HEK293 (cell line): ENCODE results near the gene RAB11FIP3.

Source experiments
- ATF2 ChIP-seq: fragments of 450-650 bp; formaldehyde crosslinking; IDR thresholded peaks from 2 replicates; pipeline ENCODE4 v1.5.1; 2016; ENCODE audit warnings: missing biosample characterization, missing genetic modification characterization, low read depth
- TCF7L2 ChIP-seq: IDR thresholded peaks from 2 replicates; pipeline ENCODE4 v1.6.1; 2011; ENCODE audit warnings: low read depth, mild to moderate bottlenecking, inconsistent platforms, low read length, moderate library complexity, borderline replicate concordance
- WT1 ChIP-seq: fragments of 450-650 bp; formaldehyde crosslinking; IDR thresholded peaks from 2 replicates; pipeline ENCODE4 v1.5.1; 2016; ENCODE audit warnings: missing biosample characterization, missing genetic modification characterization
- ZBTB1 ChIP-seq: fragments of 450-650 bp; formaldehyde crosslinking; IDR thresholded peaks from 2 replicates; pipeline ENCODE4 v1.5.1; 2016; ENCODE audit warnings: missing biosample characterization, missing genetic modification characterization
- ZNF16 ChIP-seq: fragments of 450-650 bp; formaldehyde crosslinking; IDR thresholded peaks from 2 replicates; pipeline ENCODE4 v1.5.1; 2016; ENCODE audit warnings: low read depth, missing biosample characterization, missing genetic modification characterization
- ZNF223 ChIP-seq: fragments of 450-650 bp; formaldehyde crosslinking; IDR thresholded peaks from 2 replicates; pipeline ENCODE4 v1.5.1; 2016; ENCODE audit warnings: missing biosample characterization, missing genetic modification characterization
- ZNF274 ChIP-seq, 2 experiments: fragments of 200-500 bp in 1 of 2; fragments of 450-650 bp in 1 of 2; sonication (Bioruptor generic) in 1 of 2; formaldehyde crosslinking in 1 of 2; IDR thresholded peaks; 2 replicates each; pipeline versions ENCODE4 v1.5.1 to v1.6.1; 2014 to 2016; ENCODE audit warnings: borderline replicate concordance in 1 of 2, inconsistent platforms in 1 of 2, low read length in 1 of 2, missing biosample characterization in 1 of 2, missing genetic modification characterization in 1 of 2
- ZNF423 ChIP-seq: fragments of 450-650 bp; formaldehyde crosslinking; IDR thresholded peaks from 2 replicates; pipeline ENCODE4 v1.5.1; 2016; ENCODE audit warnings: missing biosample characterization, missing genetic modification characterization
- ZNF549 ChIP-seq: fragments of 450-650 bp; IDR thresholded peaks from 2 replicates; pipeline ENCODE4 v1.5.1; 2018; ENCODE audit warnings: missing biosample characterization, missing genetic modification characterization, mild to moderate bottlenecking, inconsistent platforms, moderate library complexity
- ZNF596 ChIP-seq: fragments of 450-650 bp; IDR thresholded peaks from 2 replicates; pipeline ENCODE4 v1.5.0; 2018; ENCODE audit warnings: missing biosample characterization, mild to moderate bottlenecking, missing genetic modification characterization, moderate library complexity
- ZNF629 ChIP-seq: fragments of 450-650 bp; formaldehyde crosslinking; IDR thresholded peaks from 2 replicates; pipeline ENCODE4 v1.5.1; 2017; ENCODE audit warnings: missing biosample characterization, missing genetic modification characterization
- TF ChIP-seq, protein P1 (sequence below): fragments of 450-650 bp; formaldehyde crosslinking; IDR thresholded peaks from 2 replicates; pipeline ENCODE4 v1.5.1; 2016; ENCODE audit warnings: missing biosample characterization, missing genetic modification characterization
- TF ChIP-seq, protein P2 (sequence below): sonication (generic); formaldehyde crosslinking; IDR thresholded peaks from 2 replicates; pipeline ENCODE4 v1.8.1; 2022; ENCODE audit warnings: mild to moderate bottlenecking, moderate library complexity, missing genetic modification reagents

- TF ChIP-seq ZNF16 (tag by site-specific recombination) (no peak), TCF7L2 (no peak), ZNF596 (tag by site-specific recombination) (no peak), ZNF423 (tag by site-specific recombination) (no peak), ZNF629 (no peak), ZNF223 (tag by site-specific recombination) (no peak), ATF2 (no peak), ZBTB1 (tag by site-specific recombination) (no peak), ZNF274 (IDR thresholded peaks at IDR 0.05; ENCODE audit: low read length) (no peak), ZNF274 (tag by site-specific recombination; IDR thresholded peaks at IDR 0.05; ENCODE audit: borderline replicate concordance) (no peak), WT1 (tag by site-specific recombination) (no peak), ZNF549 (tag by site-specific recombination) (no peak)
- TF ChIP-seq, protein P1, sequence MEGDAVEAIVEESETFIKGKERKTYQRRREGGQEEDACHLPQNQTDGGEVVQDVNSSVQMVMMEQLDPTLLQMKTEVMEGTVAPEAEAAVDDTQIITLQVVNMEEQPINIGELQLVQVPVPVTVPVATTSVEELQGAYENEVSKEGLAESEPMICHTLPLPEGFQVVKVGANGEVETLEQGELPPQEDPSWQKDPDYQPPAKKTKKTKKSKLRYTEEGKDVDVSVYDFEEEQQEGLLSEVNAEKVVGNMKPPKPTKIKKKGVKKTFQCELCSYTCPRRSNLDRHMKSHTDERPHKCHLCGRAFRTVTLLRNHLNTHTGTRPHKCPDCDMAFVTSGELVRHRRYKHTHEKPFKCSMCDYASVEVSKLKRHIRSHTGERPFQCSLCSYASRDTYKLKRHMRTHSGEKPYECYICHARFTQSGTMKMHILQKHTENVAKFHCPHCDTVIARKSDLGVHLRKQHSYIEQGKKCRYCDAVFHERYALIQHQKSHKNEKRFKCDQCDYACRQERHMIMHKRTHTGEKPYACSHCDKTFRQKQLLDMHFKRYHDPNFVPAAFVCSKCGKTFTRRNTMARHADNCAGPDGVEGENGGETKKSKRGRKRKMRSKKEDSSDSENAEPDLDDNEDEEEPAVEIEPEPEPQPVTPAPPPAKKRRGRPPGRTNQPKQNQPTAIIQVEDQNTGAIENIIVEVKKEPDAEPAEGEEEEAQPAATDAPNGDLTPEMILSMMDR (tag by site-specific recombination): no peak
- TF ChIP-seq, protein P2, sequence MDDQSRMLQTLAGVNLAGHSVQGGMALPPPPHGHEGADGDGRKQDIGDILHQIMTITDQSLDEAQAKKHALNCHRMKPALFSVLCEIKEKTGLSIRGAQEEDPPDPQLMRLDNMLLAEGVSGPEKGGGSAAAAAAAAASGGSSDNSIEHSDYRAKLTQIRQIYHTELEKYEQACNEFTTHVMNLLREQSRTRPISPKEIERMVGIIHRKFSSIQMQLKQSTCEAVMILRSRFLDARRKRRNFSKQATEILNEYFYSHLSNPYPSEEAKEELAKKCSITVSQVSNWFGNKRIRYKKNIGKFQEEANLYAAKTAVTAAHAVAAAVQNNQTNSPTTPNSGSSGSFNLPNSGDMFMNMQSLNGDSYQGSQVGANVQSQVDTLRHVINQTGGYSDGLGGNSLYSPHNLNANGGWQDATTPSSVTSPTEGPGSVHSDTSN (CRISPR knock-in tag): no peak
Measured at GRCh38 chr16:528111-529011, 102.9 kb downstream of the RAB11FIP3 start.
